ENCODE data around the gene COQ10B. TPM values are rescaled to one million over a fixed set of nuclear protein-coding genes. Genes with fewer than 3 reads are reported as not detected.

COQ10B gene
- polyA plus RNA-seq, 2 of the 4 experiments (the other 2 are of a cell fraction) = 6.1 to 24.3 TPM

DNA sequence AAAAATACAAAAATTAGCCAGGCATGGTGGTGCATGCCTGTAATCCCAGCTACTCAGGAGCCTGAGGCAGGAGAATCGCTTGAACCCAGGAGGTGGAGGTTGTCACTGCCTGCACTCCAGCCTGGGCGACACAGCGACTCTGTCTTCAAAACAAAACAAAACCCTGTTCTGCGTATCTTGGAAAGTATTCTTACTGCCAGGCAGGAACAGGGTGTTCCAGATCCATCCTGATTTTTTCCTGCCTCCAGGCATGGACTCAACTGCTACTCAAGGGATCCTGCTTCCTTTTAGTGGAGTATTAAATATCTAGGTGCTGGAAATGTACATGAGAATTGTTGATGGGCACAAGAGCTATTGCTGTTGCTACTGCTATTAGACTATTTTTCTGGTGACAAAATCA, 34.0 kb downstream of the COQ10B start:
- H3K9me3 ChIP-seq = peaks cover 17% of the 10 kb centered on the region; the same call in 2 of the 3 replicates
- TF ChIP-seq, protein P1, sequence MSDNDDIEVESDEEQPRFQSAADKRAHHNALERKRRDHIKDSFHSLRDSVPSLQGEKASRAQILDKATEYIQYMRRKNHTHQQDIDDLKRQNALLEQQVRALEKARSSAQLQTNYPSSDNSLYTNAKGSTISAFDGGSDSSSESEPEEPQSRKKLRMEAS (IDR thresholded peaks at IDR 0.05) = no peak
- no peak for TF ChIP-seq NR3C1 (IDR thresholded peaks at IDR 0.05)
- no peak overlapping the region for H3K27ac ChIP-seq
- no peak overlapping the region for H3K4me2 ChIP-seq
- CTCF ChIA-PET = no interaction called here
- no peak overlapping the region for H3K4me3 ChIP-seq
- ATAC-seq (no peak), FAIRE-seq (no peak), DNase-seq (ENCODE audit: low read depth in 1 of 2, low spot score in 1 of 2) (no peak)
- H3K4me1 ChIP-seq = peaks cover 5% of the 10 kb centered on the region; the same call in 1 of the 3 replicates
- POLR2A ChIA-PET = interaction anchor here (4.6 kb wide), 1 partner anchor 12 kb away, joined by 25 read pairs; the partner anchor contains the start of genes HSPD1 and HSPE1
- 93% methylated on average over 4 of the region's 4 CpGs for WGBS (ENCODE audit: missing lambda C conversion rate)

- no peak for DNase-seq (ENCODE audit: low read depth in 1 of 2, low spot score in 1 of 2)
- 74% methylated on average over 2 of the region's 2 CpGs for WGBS (ENCODE audit: missing lambda C conversion rate)
- CTCF ChIA-PET = no interaction called here
- Histone ChIP-seq H3K4me1 (peaks cover 52% of the 10 kb centered on the region), H3K9me3 (no peaks in the 10 kb centered on the region), H3K27ac (peak overlapping the region in 1 of 2 experiments; percentile 14; a peak in 1 of 6 replicates), H3K4me2 (peak overlapping the region; percentile 97), H3K4me3 (peak overlapping the region; percentile 74; the same call in 1 of the 3 replicates)
- FAIRE-seq = no peak
- POLR2A ChIA-PET = no interaction called here
- ATAC-seq = no peak
- TF ChIP-seq HMGXB4 (CRISPR knock-in tag; IDR thresholded peaks at IDR 0.05; ENCODE audit: borderline replicate concordance) = 0 out of 2 replicates have a peak, but pooled peaks have one; percentile 22
- no peak for TF ChIP-seq MAFK (IDR thresholded peaks at IDR 0.05; ENCODE audit: partially characterized antibody)
These were observed 42.2 kb downstream of the COQ10B start for GRCh38 chr2:197495433-197496134.

DNA sequence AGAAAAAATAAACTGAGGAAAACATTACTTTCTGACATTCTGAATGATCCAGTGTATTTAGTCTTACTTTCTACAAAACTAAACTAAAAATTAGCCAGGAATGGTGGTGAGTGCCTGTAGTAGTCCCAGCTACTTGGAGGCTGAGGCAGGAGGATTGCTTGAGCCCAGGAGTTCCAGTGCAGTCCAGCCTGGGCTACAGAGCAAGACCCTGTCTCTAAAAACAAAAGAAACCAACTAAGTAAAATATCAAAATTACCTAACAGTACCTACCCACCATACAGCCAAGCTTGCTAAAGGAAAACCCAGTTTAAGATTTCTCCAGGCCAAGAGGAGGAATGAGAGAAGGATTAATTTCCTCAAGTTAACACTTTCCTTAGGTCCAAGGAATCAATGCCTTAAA, 43.3 kb downstream of the COQ10B start:
- CTCF ChIA-PET = interaction anchor here (0.9 to 1.0 kb wide), 2 partner anchors 103 to 383 kb away, joined by 3 read pairs; no protein-coding TSS in a partner anchor
- peaks cover 51% of the 10 kb centered on the region for H3K4me1 ChIP-seq
- no peak for DNase-seq (ENCODE audit: low read depth in 1 of 2, low spot score in 1 of 2)
- TF ChIP-seq CBX2 (IDR thresholded peaks at IDR 0.05; ENCODE audit: borderline replicate concordance, low read depth) (no peak), GATA3 (IDR thresholded peaks at IDR 0.05; ENCODE audit: borderline replicate concordance) (no peak), TP53 (CRISPR knock-in tag; IDR thresholded peaks at IDR 0.05) (no peak), RCOR1 (IDR thresholded peaks at IDR 0.05; ENCODE audit: low read depth, low read length) (no peak), MAFK (IDR thresholded peaks at IDR 0.05; ENCODE audit: partially characterized antibody) (no peak), JUNB (IDR thresholded peaks at IDR 0.05) (no peak), EHMT2 (IDR thresholded peaks at IDR 0.05; ENCODE audit: low read depth) (no peak), POLR2AphosphoS2 (conservative IDR thresholded peaks at IDR 0.05; ENCODE audit: low read length) (no peak), KDM1A (IDR thresholded peaks at IDR 0.05; ENCODE audit: low read depth) (no peak), BHLHE40 (IDR thresholded peaks at IDR 0.05; ENCODE audit: low read depth, low read length) (no peak), MAZ (IDR thresholded peaks at IDR 0.05; ENCODE audit: borderline replicate concordance, low read depth, low read length) (no peak), EHF (CRISPR knock-in tag; IDR thresholded peaks at IDR 0.05) (no peak)
- TF ChIP-seq, protein P2, sequence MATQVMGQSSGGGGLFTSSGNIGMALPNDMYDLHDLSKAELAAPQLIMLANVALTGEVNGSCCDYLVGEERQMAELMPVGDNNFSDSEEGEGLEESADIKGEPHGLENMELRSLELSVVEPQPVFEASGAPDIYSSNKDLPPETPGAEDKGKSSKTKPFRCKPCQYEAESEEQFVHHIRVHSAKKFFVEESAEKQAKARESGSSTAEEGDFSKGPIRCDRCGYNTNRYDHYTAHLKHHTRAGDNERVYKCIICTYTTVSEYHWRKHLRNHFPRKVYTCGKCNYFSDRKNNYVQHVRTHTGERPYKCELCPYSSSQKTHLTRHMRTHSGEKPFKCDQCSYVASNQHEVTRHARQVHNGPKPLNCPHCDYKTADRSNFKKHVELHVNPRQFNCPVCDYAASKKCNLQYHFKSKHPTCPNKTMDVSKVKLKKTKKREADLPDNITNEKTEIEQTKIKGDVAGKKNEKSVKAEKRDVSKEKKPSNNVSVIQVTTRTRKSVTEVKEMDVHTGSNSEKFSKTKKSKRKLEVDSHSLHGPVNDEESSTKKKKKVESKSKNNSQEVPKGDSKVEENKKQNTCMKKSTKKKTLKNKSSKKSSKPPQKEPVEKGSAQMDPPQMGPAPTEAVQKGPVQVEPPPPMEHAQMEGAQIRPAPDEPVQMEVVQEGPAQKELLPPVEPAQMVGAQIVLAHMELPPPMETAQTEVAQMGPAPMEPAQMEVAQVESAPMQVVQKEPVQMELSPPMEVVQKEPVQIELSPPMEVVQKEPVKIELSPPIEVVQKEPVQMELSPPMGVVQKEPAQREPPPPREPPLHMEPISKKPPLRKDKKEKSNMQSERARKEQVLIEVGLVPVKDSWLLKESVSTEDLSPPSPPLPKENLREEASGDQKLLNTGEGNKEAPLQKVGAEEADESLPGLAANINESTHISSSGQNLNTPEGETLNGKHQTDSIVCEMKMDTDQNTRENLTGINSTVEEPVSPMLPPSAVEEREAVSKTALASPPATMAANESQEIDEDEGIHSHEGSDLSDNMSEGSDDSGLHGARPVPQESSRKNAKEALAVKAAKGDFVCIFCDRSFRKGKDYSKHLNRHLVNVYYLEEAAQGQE (IDR thresholded peaks at IDR 0.05) = no peak
- TF ChIP-seq, protein P3, sequence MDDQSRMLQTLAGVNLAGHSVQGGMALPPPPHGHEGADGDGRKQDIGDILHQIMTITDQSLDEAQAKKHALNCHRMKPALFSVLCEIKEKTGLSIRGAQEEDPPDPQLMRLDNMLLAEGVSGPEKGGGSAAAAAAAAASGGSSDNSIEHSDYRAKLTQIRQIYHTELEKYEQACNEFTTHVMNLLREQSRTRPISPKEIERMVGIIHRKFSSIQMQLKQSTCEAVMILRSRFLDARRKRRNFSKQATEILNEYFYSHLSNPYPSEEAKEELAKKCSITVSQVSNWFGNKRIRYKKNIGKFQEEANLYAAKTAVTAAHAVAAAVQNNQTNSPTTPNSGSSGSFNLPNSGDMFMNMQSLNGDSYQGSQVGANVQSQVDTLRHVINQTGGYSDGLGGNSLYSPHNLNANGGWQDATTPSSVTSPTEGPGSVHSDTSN (IDR thresholded peaks at IDR 0.05) = no peak
- POLR2A ChIA-PET = no interaction called here
- H3K4me2 ChIP-seq = peak overlapping the region; percentile 97
- peak overlapping the region in 1 of 2 experiments; percentile 47; a peak in 3 of 6 replicates for H3K27ac ChIP-seq
- ATAC-seq = no peak
- H3K4me3 ChIP-seq = peak overlapping the region; percentile 74; the same call in 2 of the 3 replicates
- no peaks in the 10 kb centered on the region for H3K9me3 ChIP-seq
- no peak for FAIRE-seq
